WTC11 (cell line): ENCODE results near the gene GRAMD1B.
"Not testable (repeated sequence)": the region's sequence is repeated elsewhere in the genome, so short reads cannot be mapped to it uniquely, and the experiment has no call there.

Experiments
- CREM ChIP-seq: sonication (generic); formaldehyde crosslinking; IDR thresholded peaks from 2 replicates; pipeline ENCODE4 v1.8.1; 2022; ENCODE audit warnings: mild to moderate bottlenecking, missing genetic modification reagents, moderate library complexity
- KAT7 ChIP-seq: sonication (generic); formaldehyde crosslinking; IDR thresholded peaks from 2 replicates; pipeline ENCODE4 v1.8.1; 2023; ENCODE audit warnings: missing genetic modification reagents, mild to moderate bottlenecking, borderline replicate concordance
- MXD4 ChIP-seq: fragments of 250-450 bp; sonication (Bioruptor Pico); IDR thresholded peaks from 2 replicates; pipeline ENCODE4 v1.8.0; 2021; ENCODE audit warnings: mild to moderate bottlenecking, moderate library complexity, borderline replicate concordance
- NFYB ChIP-seq: sonication (generic); formaldehyde crosslinking; conservative IDR thresholded peaks from 2 replicates; pipeline ENCODE4 v1.8.0; 2022; ENCODE audit warnings: low read depth, missing genetic modification reagents
- NR2C2 ChIP-seq: sonication (generic); formaldehyde crosslinking; IDR thresholded peaks from 2 replicates; pipeline ENCODE4 v1.8.0; 2022; ENCODE audit warnings: mild to moderate bottlenecking, missing genetic modification reagents
- NR3C1 ChIP-seq: sonication (generic); formaldehyde crosslinking; conservative IDR thresholded peaks from 2 replicates; pipeline ENCODE4 v1.8.1; 2023; ENCODE audit warnings: low read depth, mild to moderate bottlenecking, missing genetic modification reagents
- ZNF263 ChIP-seq: sonication (generic); formaldehyde crosslinking; IDR thresholded peaks from 2 replicates; pipeline ENCODE4 v1.8.1; 2022; ENCODE audit warnings: low read depth, mild to moderate bottlenecking, moderate library complexity, missing genetic modification reagents
- TF ChIP-seq, protein P1 (sequence below): fragments of 200-600 bp; IDR thresholded peaks from 2 replicates; pipeline ENCODE4 v1.8.0; 2022; ENCODE audit warnings: antibody characterized with exemption
- TF ChIP-seq, protein P2 (sequence below): sonication (generic); formaldehyde crosslinking; IDR thresholded peaks from 2 replicates; pipeline ENCODE4 v1.8.0; 2022; ENCODE audit warnings: mild to moderate bottlenecking, missing genetic modification reagents

DNA sequence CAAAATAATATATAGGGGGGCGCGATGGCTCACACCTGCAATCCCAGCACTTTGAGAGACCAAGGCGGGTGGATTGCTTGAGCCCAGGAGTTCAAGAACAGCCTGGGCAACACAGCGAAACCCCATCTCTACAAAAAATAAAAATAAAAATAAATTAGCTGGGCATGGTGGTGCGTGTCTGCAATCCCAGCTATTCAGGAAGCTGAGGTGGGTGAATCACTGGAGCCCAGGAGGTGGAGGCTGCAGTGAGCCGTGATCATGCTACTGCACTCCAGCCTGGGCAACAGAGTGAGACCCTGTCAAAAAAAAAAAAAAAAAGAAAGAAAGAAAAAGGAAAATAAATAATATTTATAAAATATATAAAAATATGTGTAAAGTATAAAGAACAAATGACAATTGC is 90.4 kb downstream of the GRAMD1B start:
- TF ChIP-seq ZNF263 (CRISPR knock-in tag); CREM (CRISPR knock-in tag); NR2C2 (CRISPR knock-in tag); MXD4; KAT7 (CRISPR knock-in tag); NR3C1 (CRISPR knock-in tag); NFYB (CRISPR knock-in tag): not testable (repeated sequence)
- TF ChIP-seq, protein P1, sequence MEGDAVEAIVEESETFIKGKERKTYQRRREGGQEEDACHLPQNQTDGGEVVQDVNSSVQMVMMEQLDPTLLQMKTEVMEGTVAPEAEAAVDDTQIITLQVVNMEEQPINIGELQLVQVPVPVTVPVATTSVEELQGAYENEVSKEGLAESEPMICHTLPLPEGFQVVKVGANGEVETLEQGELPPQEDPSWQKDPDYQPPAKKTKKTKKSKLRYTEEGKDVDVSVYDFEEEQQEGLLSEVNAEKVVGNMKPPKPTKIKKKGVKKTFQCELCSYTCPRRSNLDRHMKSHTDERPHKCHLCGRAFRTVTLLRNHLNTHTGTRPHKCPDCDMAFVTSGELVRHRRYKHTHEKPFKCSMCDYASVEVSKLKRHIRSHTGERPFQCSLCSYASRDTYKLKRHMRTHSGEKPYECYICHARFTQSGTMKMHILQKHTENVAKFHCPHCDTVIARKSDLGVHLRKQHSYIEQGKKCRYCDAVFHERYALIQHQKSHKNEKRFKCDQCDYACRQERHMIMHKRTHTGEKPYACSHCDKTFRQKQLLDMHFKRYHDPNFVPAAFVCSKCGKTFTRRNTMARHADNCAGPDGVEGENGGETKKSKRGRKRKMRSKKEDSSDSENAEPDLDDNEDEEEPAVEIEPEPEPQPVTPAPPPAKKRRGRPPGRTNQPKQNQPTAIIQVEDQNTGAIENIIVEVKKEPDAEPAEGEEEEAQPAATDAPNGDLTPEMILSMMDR = not testable (repeated sequence)
- TF ChIP-seq, protein P2, sequence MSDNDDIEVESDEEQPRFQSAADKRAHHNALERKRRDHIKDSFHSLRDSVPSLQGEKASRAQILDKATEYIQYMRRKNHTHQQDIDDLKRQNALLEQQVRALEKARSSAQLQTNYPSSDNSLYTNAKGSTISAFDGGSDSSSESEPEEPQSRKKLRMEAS (CRISPR knock-in tag) = not testable (repeated sequence)
